Stimulated activated CD8-positive, alpha-beta memory T cell treated with anti-CD3 and anti-CD28 coated beads, Interleukin-12 subunit alpha, Interleukin-12 subunit beta, amount 100 ng/mL, for 24 hours (primary cell): Measurements from ENCODE around the gene CNIH3.
"Not testable (repeated sequence)": the region's sequence is repeated elsewhere in the genome, so short reads cannot be mapped to it uniquely, and the experiment has no call there.

ENCODE experiments used
- DNase-seq: peaks from one replicate; pipeline ENCODE4 v3.0.0-alpha.2; 2020; ENCODE audit errors: extremely low read depth

CNIH3 gene

DNA sequence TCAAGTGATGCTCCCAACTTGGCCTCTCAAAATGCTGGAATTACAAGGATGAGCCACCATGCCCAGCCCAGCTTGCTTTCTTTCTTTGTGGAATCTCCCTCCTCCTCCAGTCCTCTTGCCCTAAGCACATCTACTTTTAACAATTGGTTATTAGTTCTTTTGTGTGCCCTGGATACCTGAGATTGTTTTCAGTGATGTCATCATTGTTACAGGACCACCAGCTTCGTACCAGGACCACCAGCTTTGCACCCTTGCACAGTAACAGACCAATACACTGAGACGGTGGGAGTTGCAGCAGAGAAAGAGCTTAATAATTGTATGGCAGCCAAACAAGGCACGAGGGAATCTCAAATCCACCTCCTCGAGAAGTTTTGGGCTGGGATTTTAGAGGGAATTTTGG is 71.3 kb downstream of the CNIH3 start:
- no peak for DNase-seq

- no peak for DNase-seq
These were observed 73.3 kb downstream of the CNIH3 start for GRCh38 chr1:224689374-224689773.

GRCh38 chr1:224690576-224690975 is 74.5 kb downstream of the CNIH3 start:
- DNase-seq = no peak

GRCh38 chr1:224691148-224691925 is 75.2 kb downstream of the CNIH3 start:
- no peak for DNase-seq

GRCh38 chr1:224694969-224695368 is 78.9 kb downstream of the CNIH3 start:
- no peak for DNase-seq

DNA sequence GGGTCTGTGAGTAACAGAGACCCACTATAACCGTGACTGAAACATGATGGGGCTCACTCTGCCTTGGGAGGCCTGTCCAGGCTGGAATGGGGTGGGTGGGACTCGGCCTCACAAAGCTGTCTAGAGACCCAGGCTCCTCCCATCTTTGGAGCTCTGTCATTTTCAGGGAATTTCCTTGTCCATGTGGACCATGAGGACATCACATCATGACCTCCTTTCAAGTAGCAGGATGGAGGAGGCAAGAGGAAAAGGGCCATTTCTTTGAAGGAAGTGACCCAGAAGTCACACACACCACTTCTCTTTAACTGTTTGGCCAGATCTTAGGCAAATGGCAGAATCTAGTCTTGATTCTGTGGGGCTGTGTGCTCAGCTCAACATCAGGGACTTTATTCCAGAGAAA is 79.9 kb downstream of the CNIH3 start:
- no peak for DNase-seq

DNA sequence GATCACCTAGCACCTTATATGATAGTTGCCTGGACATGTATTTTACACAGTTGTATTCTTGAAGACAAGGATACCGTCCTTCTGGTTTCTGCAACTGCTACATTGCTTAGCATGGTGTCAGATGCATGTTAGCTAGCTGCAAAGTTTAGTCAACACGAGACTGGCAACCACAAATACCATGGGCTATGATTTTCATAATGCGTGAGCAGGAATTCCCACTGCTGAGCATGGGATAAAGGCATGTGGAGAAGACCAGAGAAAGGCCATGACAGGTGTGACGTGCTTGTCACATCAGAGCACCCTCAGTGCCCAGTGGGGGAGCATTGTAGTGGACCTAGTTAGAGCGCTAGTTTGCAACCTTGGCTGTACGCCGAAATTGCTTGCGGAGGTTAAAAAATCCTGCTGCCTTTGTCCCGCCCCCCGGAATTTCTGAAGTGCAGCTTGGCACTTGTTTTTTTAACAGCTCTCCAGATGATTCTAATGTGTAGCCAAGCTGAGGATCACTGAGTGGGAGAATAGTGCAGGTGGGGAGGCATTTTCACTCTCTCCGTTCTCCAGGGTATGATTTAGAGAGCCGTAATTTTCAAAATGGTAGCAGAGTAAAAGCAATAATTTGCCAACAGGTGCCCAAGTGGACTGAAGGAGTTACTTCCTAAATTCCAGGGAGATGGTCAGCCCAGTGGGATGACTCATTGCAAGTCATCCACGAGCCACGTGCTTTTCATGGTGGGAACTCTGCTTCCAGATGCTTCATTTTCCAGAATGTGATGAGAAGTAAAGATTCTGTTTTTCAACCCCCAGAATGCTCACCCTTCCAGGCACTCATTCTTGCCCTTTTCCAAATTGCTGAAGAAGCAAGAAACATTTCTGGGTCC is 81.0 kb downstream of the CNIH3 start:
- DNase-seq = no peak

- DNase-seq = no peak
These were observed 81.9 kb downstream of the CNIH3 start for GRCh38 chr1:224698015-224698451.

DNA sequence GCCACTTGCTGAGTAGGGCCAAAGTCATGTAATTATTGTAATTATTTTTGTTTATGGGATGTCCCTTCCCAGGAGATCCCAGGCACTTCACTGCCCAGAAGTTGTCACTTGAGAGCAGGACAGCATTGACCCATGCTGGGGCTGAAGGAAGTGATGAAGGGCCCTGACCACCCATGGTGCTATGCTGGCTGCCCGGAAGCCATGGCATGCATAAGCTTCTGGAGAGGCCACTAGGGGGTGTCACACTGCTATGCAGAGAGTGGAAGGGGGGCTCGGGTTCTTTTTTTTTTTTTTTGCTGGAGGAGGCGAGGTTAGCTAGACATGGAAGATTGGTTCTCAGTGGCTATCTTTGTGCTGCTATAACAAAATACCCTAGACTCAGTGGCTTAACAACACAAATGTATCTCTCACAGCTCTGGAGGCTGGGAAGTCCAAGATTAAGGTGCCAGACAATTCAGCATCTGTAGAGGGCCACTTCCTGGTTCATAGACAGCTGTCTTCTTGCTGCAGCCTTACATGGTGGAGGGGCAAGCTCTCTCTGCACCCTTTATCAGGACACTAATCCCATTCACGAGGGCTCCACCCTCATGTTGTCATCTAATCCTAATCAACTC is 84.9 kb downstream of the CNIH3 start:
- no peak for DNase-seq

DNA sequence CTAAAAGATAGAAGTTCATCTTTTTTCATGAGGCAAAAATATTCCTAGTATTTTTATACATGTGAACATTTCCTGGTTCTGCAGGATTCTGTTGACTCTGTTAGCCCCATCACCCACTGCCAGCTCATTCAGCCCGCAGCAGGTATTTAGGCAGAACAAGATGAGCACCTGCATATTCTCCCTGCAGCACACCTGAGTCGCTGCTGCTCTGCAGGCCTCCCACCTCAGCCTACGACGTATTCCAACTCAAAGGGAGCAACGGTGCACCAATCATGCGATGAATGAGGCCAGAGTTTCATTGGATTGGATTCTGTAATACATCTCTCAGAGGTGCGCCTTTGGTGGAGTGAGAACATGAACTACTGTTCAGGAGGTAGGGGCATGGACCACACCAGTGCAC is 87.6 kb downstream of the CNIH3 start:
- no peak for DNase-seq

DNA sequence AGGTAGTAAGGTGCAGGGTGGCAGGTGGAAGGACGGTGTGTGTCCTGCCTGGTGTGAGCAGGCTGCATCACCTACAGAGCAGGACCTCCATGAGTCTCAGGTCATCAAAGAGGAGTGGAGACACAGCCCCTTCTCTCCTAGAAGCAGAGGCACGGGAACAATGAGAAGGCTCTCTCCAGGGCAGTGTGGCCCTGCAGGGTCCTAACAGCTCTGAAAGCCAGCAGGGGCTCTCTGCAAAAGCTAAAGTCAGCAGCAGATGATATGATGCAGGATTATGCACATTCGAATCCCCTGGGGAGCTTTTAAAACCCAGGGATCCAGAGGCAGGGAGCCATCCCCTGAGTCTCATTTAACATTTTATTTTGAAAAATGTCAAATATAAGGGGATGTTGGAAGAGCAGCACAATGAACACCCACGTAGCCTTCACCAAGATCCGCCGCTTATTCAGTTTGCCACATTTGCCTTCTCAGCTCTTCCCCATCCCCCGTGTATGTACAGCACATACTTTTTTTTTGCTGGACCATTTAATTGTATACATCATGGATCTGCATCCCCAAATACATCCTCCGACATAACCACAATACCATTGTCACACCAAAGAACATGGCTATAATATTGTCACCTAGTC is 88.1 kb downstream of the CNIH3 start:
- no peak for DNase-seq

DNA sequence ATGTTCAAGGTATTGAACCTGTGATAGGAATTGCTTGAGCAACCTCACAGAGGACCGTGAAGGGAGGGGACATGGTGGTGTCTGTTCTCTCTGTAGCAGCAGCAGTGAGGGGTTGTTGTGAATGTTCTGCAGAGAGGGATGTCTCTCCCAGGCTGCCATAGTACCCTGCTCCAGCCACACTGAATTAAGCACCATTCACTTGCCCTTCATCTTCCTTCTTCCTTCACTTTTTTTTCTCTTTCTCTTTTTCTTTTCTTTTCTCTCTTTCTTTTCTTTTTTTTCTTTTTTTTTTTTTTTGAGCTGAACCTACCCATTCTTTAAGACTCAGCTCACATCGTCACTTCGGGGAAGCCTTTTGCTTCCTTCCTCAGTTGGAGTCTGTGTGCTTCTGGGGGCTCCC is 89.5 kb downstream of the CNIH3 start:
- DNase-seq = no peak

DNA sequence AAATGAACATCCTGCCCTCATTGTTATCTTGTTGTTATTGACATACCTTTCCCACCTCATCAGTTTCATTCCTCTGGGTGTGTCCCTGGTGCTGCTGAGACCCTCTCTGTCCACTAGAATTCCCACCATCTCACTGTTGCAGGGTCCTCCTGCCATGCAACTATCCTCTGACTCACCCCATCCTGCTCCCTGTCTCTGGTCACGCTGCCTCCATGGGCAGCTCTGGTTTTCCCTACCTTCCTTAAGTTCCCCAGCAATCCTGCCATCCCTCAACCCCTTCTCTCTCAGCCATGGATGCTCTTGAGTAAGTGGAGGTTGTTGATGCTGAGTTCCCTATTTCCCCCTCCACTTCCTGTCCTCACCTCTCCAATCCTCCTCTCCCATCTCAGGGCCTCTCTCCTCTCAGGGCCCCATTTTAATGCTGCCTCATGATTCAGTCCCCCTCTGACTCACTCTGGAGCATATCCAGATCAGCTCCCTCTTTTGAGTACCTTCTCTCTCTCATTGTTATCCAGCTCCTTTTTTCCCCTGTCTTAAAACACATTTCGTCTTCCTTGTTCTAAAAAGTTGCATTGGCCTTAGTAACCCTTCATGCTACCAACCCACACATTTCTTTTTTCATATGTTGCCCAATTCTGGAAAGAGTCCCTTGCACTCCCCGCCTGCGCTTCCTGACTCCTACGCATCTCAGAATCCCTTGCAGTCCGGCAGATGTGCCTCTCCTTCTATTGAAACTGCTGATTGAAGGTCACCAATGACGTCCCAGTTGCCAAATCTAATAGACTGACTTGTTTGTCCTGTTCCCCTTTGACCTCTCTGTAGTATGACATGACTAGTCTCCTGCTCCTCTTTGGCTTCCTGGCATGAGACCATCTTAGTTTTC is 92.0 kb downstream of the CNIH3 start:
- no peak for DNase-seq

DNA sequence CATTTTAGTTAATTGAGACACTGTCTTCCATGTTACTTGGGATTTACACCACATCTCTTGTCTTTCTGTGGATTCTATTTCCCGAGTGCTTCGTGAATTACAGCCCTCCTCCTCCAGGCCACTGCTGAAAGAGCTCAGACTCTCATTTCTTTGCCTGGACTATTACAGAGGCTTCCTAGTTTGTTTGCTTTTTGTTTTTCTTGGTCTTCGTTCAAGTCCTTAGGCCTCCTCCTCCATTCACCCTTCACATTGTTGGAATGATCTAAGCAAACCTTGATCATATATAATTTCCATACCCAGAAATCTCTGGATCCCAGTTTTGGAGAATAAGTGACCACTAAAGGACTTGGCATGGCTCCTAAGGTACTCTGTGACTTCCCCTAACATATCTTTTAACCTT is 94.1 kb downstream of the CNIH3 start:
- DNase-seq = no peak

GRCh38 chr1:224711231-224711756 is 95.2 kb downstream of the CNIH3 start:
- not testable (repeated sequence) for DNase-seq

- DNase-seq = no peak
These were observed 95.8 kb downstream of the CNIH3 start for GRCh38 chr1:224711876-224712275.

DNA sequence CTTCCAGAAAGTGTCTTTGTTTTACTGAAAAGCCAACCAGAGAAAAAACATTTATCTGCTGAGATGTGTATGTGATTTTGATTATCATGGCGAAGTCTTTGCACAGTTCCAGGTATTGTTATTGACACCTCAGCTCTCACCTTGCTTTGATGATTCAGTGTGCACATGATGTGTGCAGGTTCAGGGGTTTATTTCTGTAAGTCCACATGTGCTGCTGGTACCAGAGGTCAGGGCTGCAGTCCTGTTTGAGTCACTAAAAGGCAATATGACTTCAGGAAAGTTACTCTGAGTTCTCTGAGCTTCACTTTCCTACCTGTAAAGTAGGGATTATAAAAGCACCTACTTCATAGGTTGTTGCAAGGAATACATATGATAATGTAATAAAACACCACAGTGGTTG is 97.1 kb downstream of the CNIH3 start:
- no peak for DNase-seq

GRCh38 chr1:224714553-224714952 is 98.4 kb downstream of the CNIH3 start:
- no peak for DNase-seq

DNA sequence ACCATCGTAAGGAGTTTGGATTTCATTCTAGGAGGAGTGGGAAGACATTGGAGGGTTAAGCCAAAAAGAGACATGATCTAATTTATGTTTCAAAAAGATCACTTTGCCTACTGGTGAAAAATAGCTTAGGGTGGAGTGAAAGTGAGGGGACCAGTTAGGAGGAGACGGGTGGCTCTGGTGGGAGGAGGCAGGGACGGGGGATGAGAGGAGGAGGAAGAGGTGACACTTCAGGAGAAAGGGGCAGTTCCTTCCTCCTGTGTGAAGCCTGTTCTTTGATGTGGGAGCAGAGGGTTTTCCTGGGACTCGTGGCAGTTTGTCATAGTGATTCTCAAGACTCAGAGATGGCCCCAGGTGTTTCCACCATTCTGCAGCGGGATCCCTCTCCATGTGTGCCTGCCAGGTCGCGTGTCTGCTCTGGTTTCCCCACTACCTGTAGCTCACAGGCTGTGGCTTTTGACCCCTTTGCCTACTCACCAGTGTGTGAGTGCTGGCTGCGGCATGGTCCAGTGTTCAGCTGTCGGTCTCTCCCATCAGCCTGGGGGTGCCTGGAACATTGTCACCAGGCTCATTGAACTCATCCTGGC is 102.4 kb downstream of the CNIH3 start:
- no peak for DNase-seq

- DNase-seq = no peak
These were observed 103.6 kb downstream of the CNIH3 start for GRCh38 chr1:224719716-224720115.
